PC-9 (cell line): Measurements from ENCODE around the gene ADTRP.

Experiments used
- CTCF ChIP-seq: fragments of 200-600 bp; sonication (generic); conservative IDR thresholded peaks from 2 replicates; pipeline ENCODE4 v1.6.1; 2017; ENCODE audit warnings: mixed run types, antibody characterized with exemption, mild to moderate bottlenecking, moderate library complexity
- EZH2 ChIP-seq: fragments of 200-600 bp; sonication (generic); IDR thresholded peaks from 2 replicates; pipeline ENCODE4 v1.8.0; 2017; ENCODE audit warnings: antibody characterized with exemption, low read depth

- TF ChIP-seq CTCF (no peak), EZH2 (no peak)
Measured at GRCh38 chr6:11821781-11822180, 43.2 kb upstream of the ADTRP start.
